Activated CD4-positive, CD25-positive, alpha-beta regulatory T cell (primary cell): ENCODE results near the gene SLC25A53.
A peak's percentile ranks its signal among the peaks of the same experiment; 100 is the strongest.

ENCODE experiments used
- DNase-seq, 4 experiments: peaks; one replicate each; lab custom pipeline; 2025; lab: John Stamatoyannopoulos, UW

Gene SLC25A53, protein sequence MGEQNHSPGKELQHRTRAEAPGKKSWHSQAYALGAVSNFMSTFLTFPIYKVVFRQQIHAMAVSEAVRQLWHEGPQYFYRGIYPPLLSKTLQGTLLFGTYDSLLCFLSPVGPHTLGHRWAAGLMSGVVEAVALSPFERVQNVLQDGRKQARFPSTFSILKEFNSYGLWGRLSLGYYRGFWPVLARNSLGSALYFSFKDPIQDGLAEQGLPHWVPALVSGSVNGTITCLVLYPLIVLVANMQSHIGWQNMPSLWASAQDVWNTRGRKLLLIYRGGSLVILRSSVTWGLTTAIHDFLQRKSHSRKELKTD

DNA sequence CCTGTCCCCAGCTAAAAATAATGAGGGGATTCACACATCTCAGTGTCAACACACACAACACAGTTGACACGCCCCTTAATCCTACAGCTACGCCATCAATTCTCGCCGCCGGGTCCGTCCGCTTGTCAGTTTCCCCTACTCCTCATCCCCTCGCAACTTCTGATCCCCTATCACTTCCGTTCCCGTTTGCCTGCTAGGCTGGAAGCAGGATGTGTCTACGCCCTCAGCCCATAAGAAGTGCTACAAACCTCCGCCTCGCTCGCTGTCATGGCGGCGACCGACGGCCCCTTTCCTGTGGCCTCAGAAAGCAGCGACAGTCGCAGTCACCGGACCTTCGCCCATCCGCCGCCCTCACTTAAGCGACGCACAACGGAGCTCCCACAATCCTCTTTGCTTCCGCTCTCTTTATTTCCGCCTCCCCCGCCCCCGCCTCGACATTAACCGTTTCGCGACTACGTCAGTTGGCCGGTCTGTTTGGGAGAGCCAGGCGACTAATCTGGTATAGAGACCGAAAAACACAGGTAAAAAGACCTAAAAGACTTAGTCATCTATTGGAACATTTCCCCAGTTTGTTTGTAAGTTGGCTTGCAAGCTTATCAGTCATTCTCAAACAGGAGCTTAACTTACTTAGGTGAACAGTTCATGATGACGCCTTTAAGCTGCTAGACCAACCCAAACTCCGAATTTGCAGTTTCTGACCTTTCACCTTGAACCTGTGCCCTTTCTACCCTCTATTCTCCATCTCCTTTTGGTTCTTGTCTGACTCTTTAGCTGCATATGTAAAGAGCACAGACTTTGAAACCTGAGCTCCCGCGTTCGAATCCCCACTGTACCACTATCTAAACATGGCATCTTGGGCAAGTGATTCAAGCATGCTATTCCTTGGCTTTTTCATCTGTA lies at the start of gene SLC25A53:
SLC25A53 (minus strand) TSS at position 380 of the 900 bp plus-strand sequence. CDS start 51,752 bp downstream, outside the sequence.
- DNase-seq = peak; percentile 45 to 64 (median 55)

DNA sequence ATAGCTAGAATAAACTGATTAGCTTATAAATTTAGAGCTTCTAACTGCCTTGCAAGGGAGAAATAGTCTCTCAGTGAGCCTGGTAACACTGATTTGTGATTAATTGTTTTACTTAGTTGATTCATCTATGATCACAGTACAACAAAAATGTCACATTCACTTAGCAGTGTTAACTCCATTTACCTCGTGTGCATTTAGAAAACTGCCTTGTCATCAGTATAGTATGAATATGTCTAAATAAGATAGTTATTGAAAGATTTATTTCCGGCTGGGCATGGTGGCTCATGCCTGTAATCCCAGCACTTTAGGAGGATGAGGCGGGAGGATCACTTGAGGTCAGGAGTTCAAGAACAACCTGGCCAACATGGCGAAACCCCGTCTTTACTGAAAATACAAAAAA lies 48.7 kb upstream of the SLC25A53 start:
- no peak for DNase-seq

DNA sequence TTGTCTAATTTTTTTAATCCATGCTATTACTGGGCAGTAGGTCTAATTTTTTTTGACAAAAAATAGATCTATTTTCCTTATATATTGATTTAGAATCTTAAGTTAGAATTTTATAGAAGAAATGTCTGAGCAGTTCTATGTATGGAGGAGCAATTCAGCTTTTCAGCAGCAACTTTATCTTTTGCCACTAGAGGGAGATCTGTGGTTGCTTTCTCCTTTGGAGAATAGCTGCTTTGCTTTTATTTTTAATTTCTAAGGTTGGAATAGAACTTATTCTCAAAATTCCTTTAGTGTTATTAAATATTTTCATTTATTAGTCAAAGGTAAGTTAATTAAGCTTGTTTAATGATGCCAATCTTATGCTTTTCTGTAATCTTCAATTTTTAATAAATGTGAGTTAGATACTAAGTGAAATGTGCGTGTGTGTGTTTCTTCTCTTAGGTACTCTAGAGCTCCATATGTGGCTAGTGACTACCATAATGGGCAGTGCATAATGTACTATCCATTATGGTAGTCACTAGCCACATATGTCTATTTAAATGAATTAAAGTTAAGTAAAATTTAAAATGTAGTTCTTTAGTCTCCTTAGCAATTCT lies 38.8 kb upstream of the SLC25A53 start:
- no peak for DNase-seq

DNA sequence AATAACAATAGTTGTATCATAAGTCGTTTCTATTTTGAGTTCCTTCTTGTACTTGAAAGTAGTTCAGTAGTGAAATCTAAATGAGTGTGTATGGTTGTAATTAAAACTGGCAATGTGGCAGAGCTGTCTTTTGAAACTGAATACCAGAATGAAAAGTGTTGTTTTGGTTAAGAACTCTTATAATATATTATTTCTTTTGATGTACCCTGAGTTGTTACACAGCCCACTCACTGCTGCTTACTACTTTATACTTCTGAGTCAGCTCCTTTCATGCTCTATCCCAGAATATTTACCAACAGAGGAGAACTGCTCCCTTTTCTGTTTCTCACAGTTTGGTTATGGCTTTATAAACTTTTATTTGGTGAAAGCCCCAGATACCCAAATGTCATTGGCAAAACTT lies 38.2 kb upstream of the SLC25A53 start:
- DNase-seq = no peak

DNA sequence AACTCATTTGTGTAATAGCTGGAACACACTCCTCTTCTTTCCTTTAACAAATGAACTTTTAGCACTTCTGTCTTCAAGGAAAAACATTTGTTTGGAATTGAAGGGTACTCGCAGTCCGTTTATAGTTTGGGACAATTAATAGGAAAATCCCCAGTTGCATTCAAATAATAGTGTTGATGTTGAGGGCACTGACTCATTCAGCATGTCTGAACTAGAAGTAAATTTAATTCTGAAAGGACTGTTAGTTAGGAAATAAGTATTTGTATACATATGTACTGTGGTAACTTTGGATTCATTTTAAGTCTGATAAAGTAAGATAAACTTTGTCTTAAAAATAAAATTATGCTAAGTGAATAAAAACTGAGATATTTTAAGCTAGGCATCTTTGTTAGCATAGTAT lies 36.7 kb upstream of the SLC25A53 start:
- DNase-seq = no peak

DNA sequence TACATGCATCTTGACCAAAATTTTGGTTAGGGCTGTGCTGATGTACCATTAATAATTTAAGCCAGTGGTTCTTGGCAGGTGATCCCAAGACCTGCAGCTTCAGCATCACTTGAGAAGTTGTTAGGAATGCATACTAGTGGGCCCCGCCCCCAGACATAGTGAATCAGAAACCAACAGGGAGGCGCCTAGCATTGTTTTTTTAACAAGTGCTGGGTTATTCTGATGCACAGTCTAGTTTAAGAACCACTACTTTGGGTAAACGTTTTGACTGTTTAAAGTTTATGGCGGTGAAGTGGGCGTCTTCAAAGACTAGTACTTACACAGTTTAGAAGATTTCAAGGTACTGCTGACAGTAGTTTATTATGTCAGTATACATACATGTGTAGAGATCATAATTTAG lies 33.0 kb upstream of the SLC25A53 start:
- DNase-seq = no peak

DNA sequence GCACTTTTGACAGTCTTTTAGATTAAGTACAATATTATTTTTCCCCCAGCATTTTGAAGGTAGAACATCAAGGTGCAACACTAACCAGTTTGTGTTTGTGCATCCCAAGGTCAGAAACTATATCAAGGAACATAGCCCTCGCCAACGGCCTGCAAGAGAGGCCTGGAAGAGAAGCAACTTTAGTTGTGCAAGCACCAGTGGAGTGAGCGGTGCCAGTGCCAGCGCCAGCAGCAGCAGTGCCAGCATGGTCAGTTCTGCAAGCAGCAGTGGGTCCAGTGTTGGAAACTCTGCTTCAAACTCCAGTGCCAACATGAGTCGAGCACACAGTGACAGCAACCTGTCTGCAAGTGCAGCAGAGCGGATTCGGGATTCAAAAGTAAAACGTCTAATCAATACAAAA lies 31.1 kb upstream of the SLC25A53 start:
- no peak for DNase-seq

DNA sequence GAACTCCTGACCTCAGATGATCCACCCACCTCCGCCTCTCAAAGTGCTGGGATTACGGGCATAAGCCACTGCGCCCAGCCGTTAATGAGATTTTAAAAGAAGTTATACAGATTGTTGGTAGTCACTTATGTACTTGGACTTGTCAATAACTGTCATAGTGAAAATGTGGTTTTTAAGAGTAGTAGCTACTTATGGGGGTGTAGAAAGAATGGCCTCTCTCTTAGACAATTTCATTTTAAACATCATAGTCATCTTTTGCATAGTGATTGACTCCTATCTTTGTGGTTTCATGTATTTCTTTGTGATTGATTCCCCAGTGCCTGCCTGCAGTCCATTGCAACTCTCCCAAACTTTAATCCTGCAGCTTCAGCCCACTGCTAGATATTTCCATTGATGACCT lies 26.9 kb upstream of the SLC25A53 start:
- no peak for DNase-seq

DNA sequence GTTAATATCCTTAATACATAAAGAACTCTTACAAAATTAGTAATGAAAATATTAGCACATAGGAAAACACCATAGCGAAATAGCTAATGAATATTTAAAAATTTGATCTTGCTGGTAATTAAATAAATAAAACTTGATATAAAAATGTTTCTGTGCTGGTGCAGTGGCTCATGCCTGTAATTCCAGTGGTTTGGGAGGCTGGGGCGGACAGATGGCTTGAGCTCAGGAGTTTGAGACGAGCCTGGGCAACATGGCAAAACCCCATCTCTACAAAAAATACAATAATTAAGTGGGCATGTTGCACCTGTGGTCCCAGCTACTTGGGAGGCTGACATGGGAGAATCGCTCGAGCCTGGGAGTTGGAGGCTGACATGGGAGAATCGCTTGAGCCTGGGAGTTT lies 17.0 kb upstream of the SLC25A53 start:
- no peak for DNase-seq

DNA sequence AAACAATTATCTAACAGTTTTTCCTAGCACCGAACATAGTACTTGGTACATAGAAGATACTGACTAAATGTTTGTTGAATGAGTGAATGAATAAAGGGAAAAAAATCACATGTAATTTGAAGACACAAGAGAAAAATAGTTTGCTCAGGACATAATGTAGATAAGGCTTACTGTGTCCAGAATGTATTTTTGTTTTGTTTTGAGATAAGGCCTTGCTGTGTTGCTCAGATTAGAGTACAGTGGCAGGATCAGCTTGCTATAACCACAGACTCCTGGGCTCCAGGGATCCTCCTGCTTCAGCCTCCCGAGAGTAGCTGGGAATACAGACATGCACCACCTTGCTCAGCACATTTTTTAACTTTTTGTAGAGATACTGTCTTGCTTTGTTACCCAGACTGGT lies 16.0 kb upstream of the SLC25A53 start:
- no peak for DNase-seq

DNA sequence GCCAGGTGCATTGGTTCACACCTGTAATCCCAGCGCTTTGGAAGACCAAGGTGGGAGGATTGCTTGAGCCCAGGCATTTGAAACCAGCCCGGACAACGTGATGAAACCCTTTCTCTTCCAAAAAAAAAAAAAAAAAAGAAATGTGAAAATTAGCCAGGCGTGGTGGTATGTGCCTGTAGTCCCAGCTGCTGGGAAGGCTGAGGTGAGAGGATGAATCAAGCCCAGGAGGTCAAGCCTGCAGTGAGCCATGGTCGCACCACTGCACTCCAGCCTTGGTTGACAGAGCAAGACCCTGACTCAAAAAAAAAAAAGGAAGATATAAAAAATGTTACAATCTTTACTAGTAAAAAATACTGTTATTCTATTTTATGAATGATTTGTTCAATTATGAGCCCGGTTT lies 15.3 kb upstream of the SLC25A53 start:
- DNase-seq = no peak

DNA sequence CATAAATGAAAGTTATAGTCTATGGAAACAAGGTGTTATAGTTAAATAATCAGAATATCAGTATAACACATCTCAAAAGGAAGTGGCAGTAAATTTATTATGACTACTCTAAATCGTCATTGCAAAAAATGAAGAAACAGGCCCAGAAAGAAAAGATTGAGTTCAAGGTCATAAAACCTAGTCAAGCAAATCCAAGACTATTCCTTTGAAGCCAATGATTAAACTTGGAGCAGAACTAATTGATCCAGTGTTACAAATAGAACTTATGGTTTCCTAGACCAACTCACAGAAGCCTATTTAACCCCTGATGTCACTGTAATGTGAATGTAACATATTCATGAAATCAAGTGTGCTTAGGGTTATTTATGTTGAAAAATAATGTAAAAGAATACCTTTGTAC lies 11.3 kb upstream of the SLC25A53 start:
- DNase-seq = no peak

DNA sequence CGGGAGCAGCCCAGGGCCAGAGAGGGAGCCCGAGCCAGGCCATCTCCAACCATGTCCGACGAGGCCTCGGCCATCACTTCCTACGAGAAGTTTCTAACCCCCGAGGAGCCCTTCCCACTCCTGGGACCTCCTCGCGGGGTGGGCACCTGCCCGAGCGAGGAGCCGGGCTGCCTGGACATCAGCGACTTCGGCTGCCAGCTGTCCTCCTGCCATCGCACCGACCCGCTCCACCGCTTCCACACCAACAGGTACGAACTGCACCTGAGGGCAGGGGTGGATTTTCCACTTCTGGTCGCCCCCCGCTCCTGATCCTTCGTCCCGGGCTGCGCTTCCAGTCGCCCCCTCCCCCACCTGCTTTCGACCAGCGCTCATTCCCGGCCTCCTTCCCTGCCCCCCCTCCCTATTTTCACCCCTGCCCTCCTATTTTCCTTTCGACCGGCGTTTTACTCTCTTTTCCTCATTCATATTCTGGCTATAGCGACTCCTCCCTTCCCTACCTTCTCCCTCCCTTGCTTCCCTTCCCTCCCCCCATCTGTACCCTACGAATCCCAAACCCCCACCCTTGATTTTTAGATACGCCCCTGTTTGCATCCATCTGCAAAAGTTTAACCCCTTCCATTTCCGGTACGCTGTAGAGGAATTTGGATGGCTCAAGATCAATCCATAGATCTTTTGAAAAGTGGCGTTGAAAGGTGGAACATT lies 10.1 kb upstream of the SLC25A53 start:
- no peak for DNase-seq

DNA sequence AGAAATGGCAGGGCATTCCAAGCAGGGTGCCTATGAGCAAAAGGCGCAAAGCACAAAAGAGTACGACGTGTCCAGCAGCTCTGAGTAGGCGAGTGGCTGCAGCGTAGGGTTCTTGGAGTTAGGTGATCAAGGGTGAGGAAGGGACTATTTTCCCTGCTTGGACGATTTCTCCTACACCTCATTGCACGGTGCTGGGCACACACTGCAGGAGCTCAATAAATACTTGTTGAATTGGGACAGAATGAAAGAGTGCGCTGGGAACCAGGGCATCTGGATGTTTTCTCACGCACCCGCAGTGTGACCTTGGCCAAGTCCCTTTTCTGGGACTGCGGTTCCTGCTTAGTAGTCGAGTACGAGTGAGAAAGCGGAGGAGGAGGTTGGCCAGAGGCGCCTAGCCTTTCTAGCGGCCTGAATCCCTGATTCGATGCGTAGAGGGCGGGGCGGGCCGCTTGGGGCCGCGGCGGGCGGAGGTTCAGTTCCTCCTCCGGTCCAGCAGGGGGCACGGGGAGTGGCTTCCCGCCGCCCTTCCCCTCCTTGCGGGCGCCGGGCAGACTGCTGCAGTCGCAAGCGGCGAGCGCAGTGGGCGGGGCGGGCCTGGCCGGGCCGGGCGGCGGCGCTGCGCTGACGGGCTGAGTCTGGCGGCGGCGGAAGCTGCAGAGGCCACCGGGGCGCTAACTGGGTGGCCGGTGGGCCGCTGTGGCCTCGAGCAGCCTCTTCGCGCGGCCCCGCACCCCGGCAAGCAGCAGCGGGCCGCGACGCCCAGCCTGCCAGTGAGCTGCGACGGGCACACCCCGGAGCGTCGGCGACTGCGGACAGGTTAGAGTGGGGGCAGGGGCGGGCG lies 9.3 kb upstream of the SLC25A53 start, which contains the start of gene FAM199X:
FAM199X (plus strand) TSS at position 560 of the 841 bp plus-strand sequence. CDS start 333 bp downstream, outside the sequence.
- DNase-seq = peak; percentile 49 to 73 (median 68)

DNA sequence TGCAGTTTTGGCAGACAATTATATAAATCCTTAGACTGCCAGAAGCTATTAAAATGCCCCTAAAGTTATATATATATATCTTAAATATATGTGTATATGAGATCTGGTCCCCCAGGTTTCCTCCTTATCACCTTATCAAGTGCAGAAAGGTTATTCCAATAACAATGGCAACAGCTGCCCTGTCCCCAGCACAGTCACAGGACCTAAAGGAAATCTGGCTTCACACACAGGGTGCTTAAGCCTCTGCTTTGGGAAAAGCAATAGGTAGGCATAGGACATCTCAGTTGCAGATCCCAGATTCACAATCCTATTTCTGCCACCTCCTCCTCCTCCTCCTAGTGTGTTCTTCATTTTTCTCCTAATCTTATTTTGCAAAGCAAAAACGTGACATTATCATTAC lies 5.8 kb downstream of the SLC25A53 start:
- DNase-seq = no peak

DNA sequence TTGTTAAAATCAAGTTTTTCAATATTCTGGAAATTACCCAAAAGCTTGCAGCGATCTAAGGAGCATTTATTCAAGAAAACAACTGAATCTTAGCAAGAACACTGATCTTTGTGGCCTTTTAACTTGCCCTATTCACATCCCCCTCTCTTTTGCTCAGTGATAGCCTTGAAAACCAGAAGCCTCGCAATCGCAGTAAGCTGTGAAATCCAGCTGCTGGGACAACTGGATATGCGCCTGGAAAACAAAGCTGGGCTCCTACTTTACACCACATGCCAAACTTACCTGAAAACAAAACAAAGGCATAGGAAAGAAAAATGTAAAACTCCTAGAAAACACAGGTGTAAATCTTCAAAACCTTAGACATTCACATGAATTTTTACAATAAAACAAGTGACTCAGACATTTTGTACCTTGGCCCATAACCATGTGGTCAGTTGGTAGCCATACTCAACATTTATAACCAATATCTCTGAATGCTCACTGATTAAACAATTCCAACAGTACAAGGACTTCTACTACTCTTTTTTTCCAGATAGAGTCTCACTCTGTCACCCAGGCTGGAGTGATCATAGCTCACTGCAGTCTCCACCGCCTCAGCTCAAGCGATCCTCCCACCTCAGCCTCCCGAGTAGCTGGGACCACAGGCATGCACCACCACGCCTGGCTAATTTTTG lies 15.6 kb downstream of the SLC25A53 start:
- DNase-seq = no peak

DNA sequence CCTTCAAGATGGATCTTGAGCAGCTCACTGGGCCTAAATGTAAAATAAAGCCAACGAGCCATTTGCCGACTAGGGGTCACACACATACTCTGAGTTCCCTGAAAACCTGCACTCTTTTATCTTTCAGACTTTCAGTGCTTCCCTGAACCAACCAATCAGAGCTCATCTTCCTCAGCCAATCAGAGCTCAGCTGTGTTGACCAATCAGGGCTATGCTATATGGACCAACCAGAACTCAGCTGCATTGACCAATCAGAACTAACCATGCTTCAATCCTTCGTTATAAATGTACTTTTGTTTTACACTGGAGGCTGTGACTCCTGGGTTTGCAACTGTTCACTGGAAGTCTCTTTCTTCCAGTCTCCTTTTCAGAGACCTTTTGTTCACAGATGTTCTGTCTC lies 19.3 kb downstream of the SLC25A53 start:
- no peak for DNase-seq

DNA sequence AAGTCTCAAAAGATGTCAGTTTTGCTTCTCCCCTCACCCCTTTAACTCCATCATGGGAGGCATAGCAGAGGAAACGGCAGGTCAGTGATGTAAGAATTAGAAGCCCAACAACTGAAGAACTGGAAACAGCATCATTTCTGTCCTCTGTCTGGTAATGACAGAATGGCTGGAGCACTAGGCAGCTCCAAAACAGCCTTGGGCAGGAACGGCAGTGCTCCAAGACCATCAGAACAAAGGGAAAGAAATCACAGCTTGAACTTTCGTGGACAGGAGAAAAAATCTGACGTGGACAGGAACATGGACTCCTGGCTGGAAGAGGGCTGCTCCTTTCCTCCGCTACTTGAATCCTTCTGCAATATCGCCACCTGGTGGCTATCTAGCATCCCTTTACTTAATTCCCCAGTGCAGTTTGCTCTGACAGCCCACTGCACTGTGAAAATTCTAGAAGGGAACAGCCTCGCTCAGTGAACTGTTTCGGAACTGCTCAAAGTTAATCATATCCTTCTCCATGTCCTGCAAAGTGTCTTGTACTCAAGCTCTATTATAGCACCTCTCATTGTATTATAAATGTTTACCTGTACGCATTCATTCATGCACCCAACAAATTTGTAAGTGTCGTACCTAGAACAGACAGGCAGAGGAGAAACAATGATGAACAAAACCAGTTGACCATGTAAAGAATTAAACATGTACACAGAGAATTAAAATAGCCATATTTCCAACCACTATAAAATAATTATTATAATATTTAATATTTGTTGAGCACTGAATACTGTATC lies 20.4 kb downstream of the SLC25A53 start:
- peak; percentile 2 to 19 (median 8) for DNase-seq

DNA sequence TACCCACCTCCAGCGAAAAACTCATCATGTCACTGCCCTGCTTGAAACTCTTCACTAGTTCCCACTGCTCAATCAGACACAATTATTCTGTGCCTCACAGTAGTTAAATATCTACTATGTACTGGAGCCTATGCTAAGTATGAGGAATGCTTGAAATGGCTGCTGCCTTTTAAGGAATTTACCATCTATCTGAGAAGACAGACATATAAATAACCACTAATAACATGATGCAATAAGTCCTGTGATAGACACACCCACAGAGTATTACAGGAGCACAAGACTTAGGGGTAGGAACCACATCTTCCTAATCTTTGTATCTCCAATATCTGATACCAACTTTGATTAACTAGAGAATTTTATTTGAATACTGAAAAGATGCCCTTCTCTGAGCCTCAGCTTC lies 21.1 kb downstream of the SLC25A53 start:
- no peak for DNase-seq
